GM19240 (cell line): ENCODE measurements around the gene PIK3R1.
"Not testable (repeated sequence)": the region's sequence is repeated elsewhere in the genome, so short reads cannot be mapped to it uniquely, and the experiment has no call there.

ENCODE experiments used
- DNase-seq: peaks from one replicate; pipeline ENCODE4 v3.0.0; 2011; ENCODE audit warnings: low spot score; ENCODE audit not compliant: insufficient read length

The PIK3R1 gene

GRCh38 chr5:68226546-68227073 lies 11.1 kb downstream of the PIK3R1 start:
- no peak for DNase-seq

DNA sequence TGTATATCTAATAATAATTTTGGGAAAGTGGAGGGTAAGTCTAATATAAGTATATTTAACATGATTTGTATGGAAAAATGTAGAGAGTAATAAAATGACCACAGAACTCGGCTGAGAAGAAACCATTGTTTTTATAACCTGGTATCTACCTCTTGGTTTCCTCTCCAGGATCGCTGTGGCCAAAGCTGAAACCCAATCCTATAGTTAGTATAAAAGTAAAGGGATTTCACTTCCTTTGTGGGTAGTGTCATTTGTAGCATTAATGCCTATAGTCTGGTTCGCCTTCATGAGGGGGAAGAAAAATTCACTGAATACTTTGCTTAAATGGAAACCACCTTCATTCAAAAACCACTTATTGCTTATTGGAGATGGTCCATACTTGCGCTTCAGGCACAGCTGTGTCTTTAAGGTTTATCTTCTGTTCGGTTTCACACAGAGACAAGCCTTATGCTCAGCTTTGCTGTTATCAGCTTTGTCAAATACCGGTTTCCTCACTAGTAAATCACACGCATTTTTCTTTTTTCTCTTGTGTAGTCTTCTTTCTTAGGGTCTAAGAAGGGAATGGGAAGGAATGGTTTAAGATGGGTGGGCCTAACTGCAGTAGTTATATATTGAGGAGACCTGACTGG lies 12.1 kb downstream of the PIK3R1 start:
- DNase-seq = no peak

DNA sequence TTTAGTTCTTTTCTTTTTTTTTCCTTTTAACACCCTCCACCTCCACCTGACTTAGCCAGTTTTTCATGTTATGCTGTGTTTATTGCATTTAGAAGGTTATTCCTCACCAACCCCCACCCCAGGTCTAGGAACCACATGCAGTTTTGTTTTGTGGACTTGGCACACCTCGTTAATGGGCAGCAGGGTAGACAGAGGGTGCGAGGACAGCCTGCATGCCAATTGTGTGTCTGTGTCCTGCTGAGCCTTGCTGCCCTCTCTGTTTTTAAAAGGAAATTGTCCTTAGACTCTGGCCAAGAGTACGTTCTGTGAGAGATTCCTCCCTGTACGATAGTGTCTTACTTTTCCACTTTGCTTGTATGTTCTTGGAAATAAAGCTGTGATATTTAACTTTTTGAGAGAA lies 13.9 kb downstream of the PIK3R1 start:
- no peak for DNase-seq

DNA sequence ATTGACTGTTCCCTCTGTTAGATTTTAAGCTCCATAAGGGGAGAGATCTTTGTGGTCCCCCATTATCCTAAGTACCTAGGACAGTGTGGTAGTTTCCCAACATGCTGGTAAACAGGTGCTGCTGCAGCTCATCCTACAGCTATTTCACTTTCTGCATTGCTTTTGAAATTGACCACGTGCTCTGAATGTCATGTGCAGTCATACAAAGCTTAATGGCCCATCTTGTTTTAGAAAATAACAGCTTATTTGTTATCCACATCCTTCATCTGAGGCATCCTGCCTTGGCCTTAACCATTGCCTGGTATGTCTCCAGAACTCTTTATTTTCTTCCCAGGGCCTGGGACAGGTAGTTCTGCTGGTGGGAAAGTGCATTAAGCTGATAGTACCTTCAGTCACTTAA lies 14.7 kb downstream of the PIK3R1 start:
- DNase-seq = no peak

- no peak for DNase-seq
These were observed 16.0 kb downstream of the PIK3R1 start for GRCh38 chr5:68231414-68232076.

DNA sequence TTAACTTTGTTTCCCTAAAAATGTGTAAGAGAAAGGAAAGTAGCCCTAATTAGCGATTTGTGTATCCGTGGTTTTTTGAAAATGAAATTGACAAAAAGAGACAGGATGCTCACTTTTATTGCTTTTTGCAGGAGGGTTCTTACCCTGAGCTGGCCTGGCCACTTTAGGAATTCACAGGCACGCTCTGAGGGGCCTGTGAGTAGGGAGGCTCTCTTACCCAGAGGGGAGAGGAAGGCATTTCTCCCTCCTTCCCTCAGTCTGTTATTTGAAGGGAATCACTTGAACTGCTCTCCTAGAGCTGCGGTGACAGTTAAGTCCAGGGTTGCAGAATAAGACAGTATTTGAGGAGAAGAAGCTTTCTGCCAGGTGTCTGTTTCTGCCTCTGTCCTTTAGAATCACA lies 16.7 kb downstream of the PIK3R1 start:
- no peak for DNase-seq

GRCh38 chr5:68233075-68233474 lies 17.5 kb downstream of the PIK3R1 start:
- DNase-seq = no peak

- DNase-seq = not testable (repeated sequence)
These were observed 19.7 kb downstream of the PIK3R1 start for GRCh38 chr5:68235229-68235628.

GRCh38 chr5:68237715-68238114 lies 22.2 kb downstream of the PIK3R1 start:
- no peak for DNase-seq

DNA sequence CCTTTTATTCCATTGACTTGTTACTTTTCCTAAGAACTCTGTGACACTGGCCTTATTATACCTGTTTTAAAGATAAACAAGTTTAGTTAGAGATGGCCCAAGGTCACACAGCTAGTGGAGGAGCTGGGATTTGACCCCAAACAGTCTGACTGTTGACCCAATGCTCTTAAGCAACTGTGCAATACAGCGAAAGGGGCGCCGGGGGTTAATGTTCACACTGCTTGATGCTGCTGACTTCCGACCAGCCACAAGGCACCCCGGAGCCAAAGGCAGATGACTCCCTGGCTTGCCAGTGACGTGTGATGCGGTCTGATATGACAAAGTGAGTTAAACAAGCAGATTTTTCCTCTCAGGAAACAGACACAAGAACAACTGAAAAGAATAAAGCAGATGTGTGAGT lies 23.9 kb downstream of the PIK3R1 start:
- DNase-seq = no peak

GRCh38 chr5:68240202-68240601 lies 24.6 kb downstream of the PIK3R1 start:
- DNase-seq = no peak

GRCh38 chr5:68240771-68241170 lies 25.2 kb downstream of the PIK3R1 start:
- no peak for DNase-seq

DNA sequence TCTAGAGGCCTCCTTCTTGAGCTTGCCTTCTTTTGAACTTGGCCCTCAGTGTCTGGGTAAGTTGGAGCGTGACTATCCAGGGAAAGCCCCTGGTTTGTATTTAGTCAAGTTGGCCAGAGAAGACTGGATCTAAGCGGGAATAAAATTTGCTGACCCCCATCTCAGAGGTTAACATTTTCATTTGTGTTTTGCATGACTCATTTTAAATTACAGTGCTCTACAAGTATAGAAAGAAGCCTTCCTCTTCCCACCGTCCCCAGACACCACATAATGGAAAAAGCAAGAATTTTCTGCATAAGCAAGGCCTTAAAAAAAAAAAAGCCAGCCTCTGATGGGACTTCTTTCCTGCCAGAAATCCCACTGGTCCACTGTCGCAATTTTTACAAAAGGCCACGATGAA lies 27.2 kb downstream of the PIK3R1 start:
- DNase-seq = no peak

- DNase-seq = no peak
These were observed 27.7 kb downstream of the PIK3R1 start for GRCh38 chr5:68243251-68243650.

- DNase-seq = no peak
These were observed 28.1 kb downstream of the PIK3R1 start for GRCh38 chr5:68243681-68244080.

DNA sequence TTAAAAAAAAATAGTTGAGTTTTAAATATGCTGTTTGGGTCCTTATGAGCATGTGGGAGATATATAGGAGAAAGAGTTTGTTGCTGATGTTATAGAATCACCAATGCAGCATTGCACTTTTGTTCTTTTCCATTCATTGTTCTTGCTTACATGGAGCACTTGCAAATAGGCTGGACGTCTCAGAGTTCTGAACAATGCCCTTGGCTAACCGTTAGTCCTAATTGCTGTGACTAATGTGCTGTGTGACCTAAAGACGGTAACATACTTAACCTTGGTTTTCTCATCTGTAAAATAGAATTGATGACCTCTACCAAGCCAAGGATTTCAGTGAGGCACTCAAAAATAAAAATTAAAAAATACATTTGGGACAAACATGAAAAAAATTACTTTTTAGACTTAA lies 29.8 kb downstream of the PIK3R1 start:
- DNase-seq = no peak

GRCh38 chr5:68246802-68247201 lies 31.2 kb downstream of the PIK3R1 start:
- DNase-seq = no peak

GRCh38 chr5:68247627-68248026 lies 32.1 kb downstream of the PIK3R1 start:
- DNase-seq = no peak

DNA sequence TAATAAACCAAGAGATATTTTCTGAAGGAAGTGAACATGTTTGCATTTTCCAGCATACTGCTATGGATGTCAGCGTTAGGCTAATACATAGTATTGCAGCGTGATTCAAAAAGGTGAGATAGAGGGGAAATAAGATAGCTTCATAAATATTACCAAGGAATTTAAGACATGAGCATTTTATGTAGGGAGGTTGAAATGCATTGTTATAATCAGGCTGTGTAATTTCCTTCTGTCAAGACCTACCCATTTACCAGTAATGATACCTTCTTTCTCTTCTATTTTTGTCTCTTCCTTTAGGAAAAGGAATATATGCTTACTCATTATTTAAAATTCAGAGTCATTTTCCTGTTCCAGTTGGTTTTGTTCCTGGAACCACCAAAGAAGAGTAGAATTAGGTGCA lies 33.3 kb downstream of the PIK3R1 start:
- no peak for DNase-seq

DNA sequence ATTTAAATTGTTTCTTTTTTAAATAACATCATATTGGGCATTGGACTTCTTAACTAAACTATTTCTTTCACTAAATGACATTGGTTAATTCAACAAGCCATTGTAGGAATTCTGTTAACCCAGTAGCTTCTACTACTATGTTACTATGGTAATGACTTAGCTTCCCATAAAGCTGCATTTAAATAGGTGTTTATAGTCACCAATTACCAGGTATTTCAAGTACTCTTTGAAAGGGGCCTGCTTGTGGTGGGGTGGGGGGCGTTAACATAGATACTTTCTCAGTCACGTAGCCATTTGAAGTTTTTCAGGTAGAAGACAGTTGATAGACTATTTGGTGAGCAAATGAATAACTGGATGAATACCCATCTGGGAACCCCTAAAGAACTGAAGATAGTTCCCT lies 34.0 kb downstream of the PIK3R1 start:
- DNase-seq = no peak

DNA sequence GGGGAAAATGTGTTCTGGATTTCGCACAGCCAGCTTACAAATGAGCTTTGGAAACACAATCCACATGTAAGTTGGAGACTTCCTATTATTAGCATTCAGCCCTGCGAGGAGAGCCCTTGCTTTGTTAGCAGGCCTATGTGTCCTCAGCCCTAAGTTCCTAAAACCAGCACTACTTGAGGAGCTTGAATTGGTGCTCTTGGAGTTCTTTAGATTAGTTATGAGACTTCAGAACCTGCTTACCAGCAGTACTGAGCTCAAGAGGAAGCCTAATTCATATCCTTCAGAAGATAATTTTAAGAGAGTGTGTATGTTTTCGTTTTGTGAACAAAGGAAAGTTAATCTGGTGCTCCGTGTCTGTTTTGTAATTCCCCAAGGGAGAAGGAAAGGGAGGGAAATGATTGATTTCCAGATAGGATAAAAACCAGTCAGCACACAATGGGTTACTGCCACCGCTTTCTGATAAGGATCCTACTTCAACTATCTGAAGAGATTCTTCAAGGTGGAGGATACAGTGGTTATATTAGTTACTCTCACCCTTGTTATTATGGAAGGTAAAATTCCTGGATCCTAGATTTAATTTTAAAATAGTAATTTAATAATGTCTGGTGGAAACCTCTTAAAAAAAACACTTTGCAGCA lies 35.2 kb downstream of the PIK3R1 start:
- no peak for DNase-seq

DNA sequence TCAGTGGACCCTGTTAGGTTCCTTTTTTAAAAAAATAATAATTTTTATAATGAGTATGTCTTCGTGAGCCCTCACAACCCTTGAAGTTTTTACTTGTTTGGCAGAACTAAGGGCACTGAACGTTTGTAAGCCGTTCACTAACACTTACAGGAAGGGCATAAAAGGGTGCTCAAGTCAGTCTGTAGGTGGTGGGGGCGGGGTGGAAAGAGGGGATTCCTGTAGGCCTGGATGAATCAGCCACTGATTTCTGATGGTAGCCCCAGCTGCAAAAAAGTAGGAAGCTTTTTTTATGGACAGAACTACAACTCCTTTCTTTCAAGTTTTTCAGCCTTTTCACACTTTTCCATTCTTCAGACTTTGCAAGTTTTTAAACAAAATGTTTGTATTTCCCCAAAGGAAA lies 35.8 kb downstream of the PIK3R1 start:
- DNase-seq = no peak
